NB4 (cell line): ENCODE results near the gene REEP6.
"Not testable (repeated sequence)": the region's sequence is repeated elsewhere in the genome, so short reads cannot be mapped to it uniquely, and the experiment has no call there.

ENCODE experiments used
- DNase-seq: peaks from one replicate; pipeline ENCODE4 v3.0.0; 2010; ENCODE audit warnings: low read depth
- H3K4me3 ChIP-seq: one replicate; pipeline ENCODE4 v1.5.1; 2011; ENCODE audit warnings: mild to moderate bottlenecking, low read depth, low read length, moderate library complexity
- CTCF ChIP-seq: IDR thresholded peaks from one replicate; pipeline ENCODE4 v1.5.1; 2012; ENCODE audit warnings: low read depth, low read length
- MYC ChIP-seq: IDR thresholded peaks from 2 replicates; pipeline ENCODE4 v1.6.1; 2011; ENCODE audit warnings: low read depth, low read length
- POLR2A ChIP-seq: IDR thresholded peaks from 2 replicates; pipeline ENCODE4 v1.6.1; 2011; ENCODE audit warnings: mild to moderate bottlenecking; ENCODE audit not compliant: insufficient read length; ENCODE audit errors: extremely low read depth
- TF ChIP-seq, protein P1 (sequence below): IDR thresholded peaks from 2 replicates; pipeline ENCODE4 v1.6.1; 2011; ENCODE audit warnings: low read depth, low read length

Gene REEP6

DNA sequence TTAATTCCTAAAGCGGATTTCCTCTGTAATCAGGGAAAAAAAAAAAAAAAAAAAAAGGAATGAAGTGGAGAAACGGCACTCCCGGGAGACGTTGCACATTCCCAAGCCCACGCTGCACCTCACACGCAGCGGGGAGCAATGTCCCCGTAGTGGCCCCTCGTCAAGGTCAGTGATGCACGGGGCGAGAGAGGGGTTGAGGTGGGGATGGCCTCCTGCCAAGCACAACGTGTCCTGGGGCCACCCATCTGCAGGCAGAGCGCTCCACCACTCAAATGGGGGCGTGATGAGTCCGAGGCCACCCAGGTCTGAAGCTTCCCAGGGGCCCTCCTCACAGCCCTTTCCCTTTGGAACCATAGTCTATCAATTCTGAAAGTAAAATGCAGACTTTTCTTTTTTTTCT, 48.0 kb downstream of the REEP6 start:
- TF ChIP-seq MYC (no peak), POLR2A (no peak), CTCF (no peak)
- TF ChIP-seq, protein P1, sequence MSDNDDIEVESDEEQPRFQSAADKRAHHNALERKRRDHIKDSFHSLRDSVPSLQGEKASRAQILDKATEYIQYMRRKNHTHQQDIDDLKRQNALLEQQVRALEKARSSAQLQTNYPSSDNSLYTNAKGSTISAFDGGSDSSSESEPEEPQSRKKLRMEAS: no peak
- H3K4me3 ChIP-seq: no peak overlapping the region
- DNase-seq: no peak

DNA sequence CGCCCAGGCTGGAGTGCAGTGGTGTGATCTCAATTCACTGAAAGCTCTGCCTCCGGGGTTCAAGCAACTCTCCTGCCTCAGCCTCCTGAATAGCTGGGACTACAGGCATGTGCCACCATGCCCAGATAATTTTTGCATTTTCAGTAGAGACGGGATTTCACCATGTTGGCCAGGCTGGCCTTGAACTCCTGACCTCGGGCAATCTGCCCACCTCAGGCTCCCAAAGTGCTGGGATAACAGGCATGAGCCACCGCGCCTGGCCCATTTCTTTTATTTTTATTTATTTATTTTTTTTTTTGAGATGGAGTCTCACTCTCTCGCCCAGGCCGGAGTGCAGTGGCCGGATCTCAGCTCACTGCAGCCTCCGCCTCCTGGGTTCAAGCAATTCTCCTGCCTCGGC, 48.8 kb downstream of the REEP6 start:
- H3K4me3 ChIP-seq, DNase-seq: not testable (repeated sequence)

DNA sequence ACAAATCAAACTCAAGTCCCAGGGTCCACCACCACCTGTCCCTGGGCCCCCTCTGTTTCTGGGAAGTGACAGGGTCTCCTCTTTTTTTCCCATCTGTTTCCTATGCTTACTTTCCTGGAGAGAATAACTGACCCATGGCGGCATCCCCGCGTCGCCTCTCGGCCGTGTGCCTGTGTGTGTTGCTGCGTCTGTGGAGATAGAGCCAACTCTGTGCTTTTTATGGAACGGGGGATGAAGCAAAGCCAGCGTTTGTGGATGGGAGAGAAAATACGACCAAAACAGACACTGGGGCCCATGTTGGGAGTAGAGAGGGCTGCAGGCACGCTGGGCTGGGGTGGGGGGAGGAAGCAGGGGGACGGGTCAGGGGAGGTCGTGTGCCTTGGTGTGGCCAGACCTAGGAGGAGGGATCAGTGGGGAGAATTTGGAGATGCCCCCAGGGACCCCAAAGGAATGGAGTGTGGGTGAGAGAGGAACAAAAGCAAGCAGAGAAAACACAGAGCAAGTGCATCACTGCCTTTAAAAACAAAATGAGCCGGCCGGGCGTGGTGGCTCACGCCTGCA, 49.5 kb downstream of the REEP6 start:
- no peak for DNase-seq
- TF ChIP-seq MYC (no peak), POLR2A (no peak), CTCF (no peak)
- TF ChIP-seq, protein P1: no peak
- H3K4me3 ChIP-seq: no peak overlapping the region
